ENCODE measurements around the gene ZNF473.

GRCh38 chr19:50000038-50000840 lies 25.6 kb upstream of the ZNF473 start:
- TF ChIP-seq CTCF (IDR thresholded peaks at IDR 0.05) (no peak), EZH2phosphoT487 (IDR thresholded peaks at IDR 0.05) (no peak), EZH2 (IDR thresholded peaks at IDR 0.05) (no peak)
